Endodermal cell (in vitro differentiated cells): ENCODE data around the gene SAA1. TPM values are rescaled to one million over a fixed set of nuclear protein-coding genes. Genes with fewer than 3 reads are reported as not detected.

Experiments
- DNase-seq: peaks from one replicate; pipeline ENCODE4 v3.0.0-alpha.2; 2017
- H3K27ac ChIP-seq: 2 replicates; pipeline ENCODE4 v1.5.1; 2013; ENCODE audit warnings: mild to moderate bottlenecking, low read depth, low read length, moderate library complexity
- H3K27me3 ChIP-seq: 2 replicates; pipeline ENCODE4 v1.6.1; 2013; ENCODE audit warnings: mild to moderate bottlenecking, low read length, moderate library complexity; ENCODE audit not compliant: insufficient read depth, control insufficient read depth, poor library complexity, severe bottlenecking
- H3K36me3 ChIP-seq: 2 replicates; pipeline ENCODE4 v1.7.0; 2013; ENCODE audit warnings: mild to moderate bottlenecking, low read length, moderate library complexity; ENCODE audit not compliant: control insufficient read depth, insufficient read depth
- H3K4me1 ChIP-seq: one replicate; pipeline ENCODE4 v1.7.0; 2013; ENCODE audit warnings: low read length; ENCODE audit not compliant: control insufficient read depth, insufficient read depth
- H3K4me3 ChIP-seq: 2 replicates; pipeline ENCODE4 v1.5.1; 2013; ENCODE audit warnings: mild to moderate bottlenecking, low read length, moderate library complexity
- H3K9ac ChIP-seq: 2 replicates; pipeline ENCODE4 v1.6.1; 2013; ENCODE audit warnings: mild to moderate bottlenecking, low read length, moderate library complexity; ENCODE audit not compliant: poor library complexity, severe bottlenecking; ENCODE audit errors: extremely low read depth
- H3K9me3 ChIP-seq: 2 replicates; pipeline ENCODE4 v1.6.1; 2013; ENCODE audit warnings: mild to moderate bottlenecking, low read length, moderate library complexity; ENCODE audit not compliant: control insufficient read depth
- H3K27ac Mint-ChIP-seq: 2 replicates; pipeline ENCODE4 v1.8.0; 2020; ENCODE audit warnings: mixed read lengths
- H3K27me3 Mint-ChIP-seq: 2 replicates; pipeline ENCODE4 v1.8.0; 2021; ENCODE audit warnings: mild to moderate bottlenecking, mixed read lengths; ENCODE audit not compliant: insufficient read depth
- H3K36me3 Mint-ChIP-seq: 2 replicates; pipeline ENCODE4 v1.8.0; 2020; ENCODE audit warnings: low read depth, mixed read lengths
- H3K4me1 Mint-ChIP-seq: 2 replicates; pipeline ENCODE4 v1.8.0; 2020; ENCODE audit warnings: mixed read lengths
- H3K4me3 Mint-ChIP-seq: 2 replicates; pipeline ENCODE4 v1.8.0; 2020; ENCODE audit warnings: mild to moderate bottlenecking, moderate library complexity, mixed read lengths
- H3K9me3 Mint-ChIP-seq: 2 replicates; pipeline ENCODE4 v1.8.0; 2020; ENCODE audit warnings: mild to moderate bottlenecking, mixed read lengths
- WGBS, 2 experiments: methylation state at CpG; one replicate each; pipeline versions ENCODE4 v1.1.5 to v1.1.7; 2013; ENCODE audit warnings: missing lambda C conversion rate in 2 of 2, mixed read lengths in 1 of 2; ENCODE audit not compliant: insufficient coverage in 1 of 2, insufficient read length in 1 of 2; 5-methylcytosine and 5-hydroxymethylcytosine counted together
- total RNA-seq, 2 donors: library from RNA; stranded (reverse); fragmentation: NEBNext Ultra II Directional in 1 of 2; extraction: Animal tissue kit (Norgen Biotek cat#: 25700) in 1 of 2; gene quantifications; 2 replicates in 1 of 2; 3 replicates in 1 of 2; pipeline ENCODE4 v1.2.1, GENCODE V29; 2021
- TF ChIP-seq, protein P1 (sequence below): fragments of 200-600 bp; sonication (generic); conservative IDR thresholded peaks from 2 replicates; pipeline ENCODE4 v1.5.0; 2021; ENCODE audit warnings: antibody characterized with exemption, mild to moderate bottlenecking

The SAA1 gene
- total RNA-seq, 2 donors from 2014 or later: not detected

DNA sequence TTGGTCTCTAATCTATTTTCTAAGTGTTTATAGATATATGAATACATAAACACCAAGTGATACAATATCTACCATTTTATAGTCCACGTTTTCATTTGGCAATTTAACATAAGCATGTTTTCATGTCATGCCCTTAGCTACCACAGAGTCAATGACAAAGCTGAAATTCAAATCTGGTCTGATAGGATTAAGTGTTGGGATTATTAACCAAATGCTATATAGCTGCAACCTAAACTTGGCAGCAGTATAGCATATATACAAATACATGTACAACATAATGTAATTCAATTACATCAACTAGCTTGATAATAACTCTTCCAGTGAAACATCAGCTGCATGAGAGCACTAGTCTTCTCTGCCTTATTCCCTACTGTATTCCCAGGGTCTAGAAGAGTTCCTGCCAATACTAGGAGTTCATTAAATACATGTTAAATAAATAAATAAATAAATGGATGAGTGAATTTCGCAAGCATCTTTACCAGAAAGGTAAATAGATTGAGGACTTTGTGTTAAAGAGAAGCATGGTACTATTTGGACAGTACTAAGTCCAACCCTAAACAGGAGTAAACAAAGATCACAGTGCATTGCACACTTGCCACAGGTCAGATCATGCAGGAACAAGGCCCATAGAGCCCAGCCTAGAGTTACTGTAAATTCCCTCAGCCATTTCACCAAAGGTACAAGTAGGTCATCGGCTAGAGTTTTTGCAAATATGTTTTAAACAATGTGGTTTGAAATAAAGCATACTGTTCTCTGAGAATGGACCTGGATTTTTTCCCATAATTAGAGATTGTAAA is 42.3 kb upstream of the SAA1 start:
- H3K36me3 Mint-ChIP-seq: no peaks in the 10 kb centered on the region

DNA sequence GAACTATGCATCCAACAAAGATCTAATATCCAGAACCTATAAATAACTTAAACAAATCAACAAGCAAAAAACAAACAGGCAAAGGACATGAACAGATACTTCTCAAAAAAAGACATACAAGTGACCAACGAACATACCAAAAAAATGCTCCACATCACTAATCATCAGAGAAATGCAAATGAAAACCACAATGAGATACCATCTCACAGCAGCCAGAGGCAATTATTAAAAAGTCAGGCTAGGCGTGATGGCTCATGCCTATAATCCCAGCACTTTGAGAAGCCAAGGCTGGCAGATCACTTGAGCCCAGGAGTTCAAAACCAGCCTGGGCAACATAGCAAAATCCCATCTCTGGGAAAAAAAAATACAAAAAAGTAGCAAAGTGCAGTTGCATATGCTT is 40.2 kb upstream of the SAA1 start:
- Histone ChIP-seq H3K4me1 (no peaks in the 10 kb centered on the region), H3K4me3 (no peak overlapping the region), H3K27ac (no peak overlapping the region), H3K9me3 (no peaks in the 10 kb centered on the region), H3K9ac (no peak overlapping the region), H3K36me3 (no peaks in the 10 kb centered on the region), H3K27me3 (no peaks in the 10 kb centered on the region)
- Mint-ChIP-seq H3K27me3 (no peaks in the 10 kb centered on the region), H3K36me3 (no peaks in the 10 kb centered on the region), H3K27ac (no peak overlapping the region), H3K9me3 (no peaks in the 10 kb centered on the region), H3K4me1 (no peaks in the 10 kb centered on the region), H3K4me3 (no peak overlapping the region)
- DNase-seq: no peak
- TF ChIP-seq, protein P1, sequence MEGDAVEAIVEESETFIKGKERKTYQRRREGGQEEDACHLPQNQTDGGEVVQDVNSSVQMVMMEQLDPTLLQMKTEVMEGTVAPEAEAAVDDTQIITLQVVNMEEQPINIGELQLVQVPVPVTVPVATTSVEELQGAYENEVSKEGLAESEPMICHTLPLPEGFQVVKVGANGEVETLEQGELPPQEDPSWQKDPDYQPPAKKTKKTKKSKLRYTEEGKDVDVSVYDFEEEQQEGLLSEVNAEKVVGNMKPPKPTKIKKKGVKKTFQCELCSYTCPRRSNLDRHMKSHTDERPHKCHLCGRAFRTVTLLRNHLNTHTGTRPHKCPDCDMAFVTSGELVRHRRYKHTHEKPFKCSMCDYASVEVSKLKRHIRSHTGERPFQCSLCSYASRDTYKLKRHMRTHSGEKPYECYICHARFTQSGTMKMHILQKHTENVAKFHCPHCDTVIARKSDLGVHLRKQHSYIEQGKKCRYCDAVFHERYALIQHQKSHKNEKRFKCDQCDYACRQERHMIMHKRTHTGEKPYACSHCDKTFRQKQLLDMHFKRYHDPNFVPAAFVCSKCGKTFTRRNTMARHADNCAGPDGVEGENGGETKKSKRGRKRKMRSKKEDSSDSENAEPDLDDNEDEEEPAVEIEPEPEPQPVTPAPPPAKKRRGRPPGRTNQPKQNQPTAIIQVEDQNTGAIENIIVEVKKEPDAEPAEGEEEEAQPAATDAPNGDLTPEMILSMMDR: no peak
- 52 to 80% methylated on average over 2 of the region's 2 CpGs for WGBS, 2 experiments

More for the DNA sequence above, 42.3 kb upstream of the SAA1 start:
- Mint-ChIP-seq H3K27ac (no peak overlapping the region), H3K9me3 (no peaks in the 10 kb centered on the region), H3K27me3 (peaks cover 2% of the 10 kb centered on the region), H3K4me3 (no peak overlapping the region), H3K4me1 (no peaks in the 10 kb centered on the region)
- WGBS, 2 experiments: 92 to 100% methylated on average over 1 to 3 of the region's 3 CpGs
- Histone ChIP-seq H3K4me1 (no peaks in the 10 kb centered on the region), H3K4me3 (no peak overlapping the region), H3K36me3 (no peaks in the 10 kb centered on the region), H3K27me3 (peaks cover 7% of the 10 kb centered on the region), H3K27ac (no peak overlapping the region), H3K9me3 (no peaks in the 10 kb centered on the region), H3K9ac (no peak overlapping the region)
- no peak for DNase-seq
- TF ChIP-seq, protein P1: no peak

DNA sequence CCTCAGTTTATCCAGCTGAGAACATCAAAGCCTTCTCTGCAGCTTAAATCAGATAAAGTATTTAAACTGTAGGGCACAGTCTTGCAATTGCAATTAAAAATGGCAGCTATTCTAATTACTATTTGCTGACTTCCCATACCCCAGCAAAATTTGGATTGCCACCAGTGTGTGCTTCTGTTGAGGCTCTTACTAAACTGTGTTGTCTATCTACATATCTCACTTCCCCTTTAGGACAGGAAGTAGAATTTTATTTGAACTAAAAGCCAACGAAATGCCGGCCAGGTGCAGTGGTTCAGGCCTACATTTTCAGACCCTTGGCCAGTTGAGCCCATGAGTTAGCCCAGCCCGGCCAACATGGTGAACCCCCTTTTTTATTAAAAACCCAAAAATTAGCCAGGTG is 36.6 kb upstream of the SAA1 start:
- H3K27ac Mint-ChIP-seq: no peak overlapping the region
- Histone ChIP-seq H3K4me3 (no peak overlapping the region), H3K9ac (no peak overlapping the region), H3K4me1 (no peaks in the 10 kb centered on the region), H3K9me3 (no peaks in the 10 kb centered on the region), H3K27ac (no peak overlapping the region), H3K27me3 (no peaks in the 10 kb centered on the region), H3K36me3 (no peaks in the 10 kb centered on the region)
- no peak for DNase-seq
- WGBS, 2 experiments: 94% methylated on average over 2 of the region's 3 CpGs; no CpG with 5 or more reads in 1 of the 2 experiments
- H3K4me1 Mint-ChIP-seq: no peaks in the 10 kb centered on the region
- H3K27me3 Mint-ChIP-seq: peaks cover 5% of the 10 kb centered on the region
- H3K9me3 Mint-ChIP-seq: no peaks in the 10 kb centered on the region
- no peak overlapping the region for H3K4me3 Mint-ChIP-seq
- H3K36me3 Mint-ChIP-seq: no peaks in the 10 kb centered on the region
- TF ChIP-seq, protein P1: no peak
